CD4-positive, alpha-beta memory T cell (primary cell): ENCODE data around the gene DARS1. TPM values are rescaled to one million over a fixed set of nuclear protein-coding genes. Genes with fewer than 3 reads are reported as not detected.
A peak's percentile ranks its signal among the peaks of the same experiment; 100 is the strongest.

Source experiments
- CTCF ChIA-PET: fragments of 350-600 bp; sonication (Branson Sonifier 250); formaldehyde crosslinking; loops from one replicate; lab custom pipeline; 2021; ENCODE audit warnings: inconsistent platforms; ENCODE audit not compliant: partially characterized antibody; lab: Charles Lee
- POLR2A ChIA-PET: fragments of 350-600 bp; sonication (Branson Sonifier 250); formaldehyde crosslinking; loops from one replicate; lab custom pipeline; 2021; ENCODE audit not compliant: partially characterized antibody; lab: Charles Lee
- DNase-seq, 5 donors: peaks; one replicate each; pipeline versions ENCODE4 v3.0.0 to v3.0.0-alpha.2; 2020 to 2022; ENCODE audit warnings: mixed read lengths in 1 of 5
- H3K27ac ChIP-seq: one replicate; pipeline ENCODE4 v1.7.0; 2013; ENCODE audit warnings: low read depth, low read length
- H3K27me3 ChIP-seq: 2 replicates; pipeline ENCODE4 v1.7.0; 2013; ENCODE audit warnings: mild to moderate bottlenecking, low read length, moderate library complexity; ENCODE audit not compliant: insufficient read depth
- H3K36me3 ChIP-seq: 2 replicates; pipeline ENCODE4 v1.7.0; 2013; ENCODE audit warnings: mild to moderate bottlenecking, low read length, moderate library complexity; ENCODE audit not compliant: insufficient read depth
- H3K4me1 ChIP-seq: 2 replicates; pipeline ENCODE4 v1.7.0; 2013; ENCODE audit warnings: mild to moderate bottlenecking, low read length, moderate library complexity; ENCODE audit not compliant: insufficient read depth
- H3K4me3 ChIP-seq, 2 donors: one replicate each; pipeline ENCODE4 v1.7.0; 2013; ENCODE audit warnings: low read length in 2 of 2, mild to moderate bottlenecking in 1 of 2
- H3K9me3 ChIP-seq, 2 donors: one replicate each; pipeline ENCODE4 v1.7.0; 2013; ENCODE audit warnings: low read length in 2 of 2, control low read depth in 1 of 2; ENCODE audit not compliant: control insufficient read depth in 1 of 2
- H3K27ac Mint-ChIP-seq, 7 donors: one replicate each; pipeline ENCODE4 v1.8.0; 2020 to 2021; ENCODE audit warnings: mixed read lengths in 7 of 7, mild to moderate bottlenecking in 6 of 7, inconsistent platforms in 3 of 7, moderate library complexity in 3 of 7
- H3K27me3 Mint-ChIP-seq, 2 donors: one replicate each; pipeline ENCODE4 v1.8.0; 2020 to 2021; ENCODE audit warnings: mixed read lengths in 2 of 2
- H3K36me3 Mint-ChIP-seq, 2 donors: one replicate each; pipeline ENCODE4 v1.8.0; 2020 to 2021; ENCODE audit warnings: mixed read lengths in 2 of 2, inconsistent platforms in 1 of 2, mild to moderate bottlenecking in 1 of 2
- H3K4me1 Mint-ChIP-seq, 4 donors: one replicate each; pipeline ENCODE4 v1.8.0; 2020 to 2021; ENCODE audit warnings: mixed read lengths in 4 of 4, mild to moderate bottlenecking in 1 of 4
- H3K4me3 Mint-ChIP-seq, 8 donors: one replicate each; pipeline ENCODE4 v1.8.0; 2020 to 2021; ENCODE audit warnings: mixed read lengths in 8 of 8, mild to moderate bottlenecking in 7 of 8, moderate library complexity in 6 of 8, inconsistent platforms in 3 of 8
- H3K9me3 Mint-ChIP-seq, 8 donors: one replicate each; pipeline ENCODE4 v1.8.0; 2020 to 2021; ENCODE audit warnings: mixed read lengths in 8 of 8, mild to moderate bottlenecking in 5 of 8, inconsistent platforms in 3 of 8, moderate library complexity in 1 of 8
- intact Hi-C: fragments of 100-400 bp; cut with micrococcal nuclease; formaldehyde crosslinking; loops from one replicate; pipeline ENCODE4 v1.15.1; 2023
- polyA plus RNA-seq, 2 donors: library from polyadenylated mRNA; unstranded; fragments of 300-500 nt; fragmentation: Illumina TruSeq; gene quantifications; one replicate each; pipeline ENCODE4 v1.2.3, GENCODE V29; 2021
- total RNA-seq, 2 experiments: library from RNA; stranded (reverse); gene quantifications; one replicate each; pipeline ENCODE4 v1.2.3, GENCODE V29; 2021

DARS1 gene
- total and polyA plus RNA-seq, 4 experiments from 2014 or later, result 84.9 to 230 (median 99.7) TPM

DNA sequence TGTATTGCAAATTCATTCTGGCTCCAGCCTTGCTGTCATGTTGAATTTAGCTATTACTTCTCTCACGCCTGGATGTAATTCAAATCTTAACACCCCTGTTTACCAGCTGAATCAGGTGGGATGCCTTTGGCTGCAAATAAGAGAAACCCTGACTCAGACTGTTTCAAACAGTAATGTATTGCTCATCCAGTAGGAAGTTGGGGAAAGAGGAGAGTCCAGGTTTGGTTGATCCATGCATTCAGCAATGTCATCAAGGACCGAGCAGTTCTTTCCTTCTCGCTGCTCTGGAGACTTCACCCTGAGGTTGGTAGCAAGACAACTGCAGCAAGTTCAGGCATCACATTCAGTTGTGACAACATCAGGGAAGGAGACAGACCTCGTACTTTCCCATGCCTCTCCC is 6.4 kb upstream of the DARS1 start:
- Mint-ChIP-seq H3K4me1 (peaks cover 0 to 3% (median under 1%) of the 10 kb centered on the region in 4 donors), H3K27me3 (no peaks in the 10 kb centered on the region), H3K9me3 (peaks cover 0 to 2% (median 0%) of the 10 kb centered on the region in 8 donors), H3K27ac (no peak overlapping the region), H3K36me3 (no peaks in the 10 kb centered on the region), H3K4me3 (no peak overlapping the region)
- Histone ChIP-seq H3K27ac (no peak overlapping the region), H3K36me3 (no peaks in the 10 kb centered on the region), H3K9me3 (no peaks in the 10 kb centered on the region), H3K27me3 (no peaks in the 10 kb centered on the region), H3K4me1 (no peaks in the 10 kb centered on the region), H3K4me3 (no peak overlapping the region)
- ChIA-PET CTCF (no interaction called here), POLR2A (no interaction called here)
- DNase-seq, result no peak
- intact Hi-C loops, result no loop called here

DNA sequence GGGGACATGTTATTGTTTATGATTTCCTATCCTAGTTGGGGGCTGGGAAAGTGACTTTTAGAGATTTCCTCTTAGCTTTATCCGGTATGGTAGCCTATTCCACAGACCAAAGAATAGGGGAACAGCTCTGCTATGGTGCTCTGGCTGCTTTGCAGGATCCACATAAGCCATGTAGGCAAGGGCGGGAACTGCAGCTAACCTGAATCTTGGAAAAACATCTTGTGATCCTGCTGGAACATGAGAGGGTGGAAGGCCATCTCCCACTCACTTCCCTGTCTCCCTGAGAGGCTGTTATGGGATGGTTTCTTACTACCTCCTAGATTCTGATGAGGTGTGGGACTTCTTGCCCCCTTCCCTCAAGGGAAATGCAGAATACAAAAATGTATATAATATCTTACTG is 2.0 kb upstream of the DARS1 start:
- POLR2A ChIA-PET, result interaction anchor here (0.6 kb wide), 1 partner anchor 10 kb away, joined by 3 read pairs; no protein-coding TSS in a partner anchor
- DNase-seq, result no peak
- H3K4me1 Mint-ChIP-seq, result peaks cover 18 to 42% (median 22%) of the 10 kb centered on the region in 4 donors
- intact Hi-C loops, result no loop called here
- H3K4me3 Mint-ChIP-seq, result no peak overlapping the region
- Histone ChIP-seq H3K36me3 (no peaks in the 10 kb centered on the region), H3K4me3 (no peak overlapping the region), H3K27me3 (no peaks in the 10 kb centered on the region), H3K9me3 (no peaks in the 10 kb centered on the region), H3K4me1 (peaks cover 28% of the 10 kb centered on the region), H3K27ac (no peak overlapping the region)
- H3K9me3 Mint-ChIP-seq, result no peaks in the 10 kb centered on the region
- peak overlapping the region in 2 of 7 donors; percentile 4 to 99 for H3K27ac Mint-ChIP-seq
- H3K27me3 Mint-ChIP-seq, result no peaks in the 10 kb centered on the region
- CTCF ChIA-PET, result interaction anchor here (0.7 kb wide), 1 partner anchor 9 kb away, joined by 4 read pairs; no protein-coding TSS in a partner anchor
- peaks cover 0 to 13% of the 10 kb centered on the region in 2 donors for H3K36me3 Mint-ChIP-seq

- ChIA-PET POLR2A (interaction anchor here (0.6 to 3.5 kb wide), 16 partner anchors 11 to 340 kb away, joined by 3 to 29 read pairs (median 6); no protein-coding TSS in a partner anchor), CTCF (interaction anchor here (1.0 to 1.7 kb wide), 6 partner anchors 11 to 390 kb away, joined by 3 to 5 read pairs (median 4); no protein-coding TSS in a partner anchor)
- peak overlapping the region; percentile 96 to 100 (median 99) for H3K27ac Mint-ChIP-seq
- H3K36me3 Mint-ChIP-seq, result peaks cover 0 to 18% of the 10 kb centered on the region in 2 donors
- no peak for DNase-seq
- peaks cover 18 to 50% (median 27%) of the 10 kb centered on the region in 4 donors for H3K4me1 Mint-ChIP-seq
- Histone ChIP-seq H3K36me3 (no peaks in the 10 kb centered on the region), H3K4me3 (no peak overlapping the region), H3K4me1 (peaks cover 30% of the 10 kb centered on the region), H3K27ac (peak overlapping the region; percentile 99), H3K27me3 (no peaks in the 10 kb centered on the region), H3K9me3 (no peaks in the 10 kb centered on the region)
- H3K9me3 Mint-ChIP-seq, result no peaks in the 10 kb centered on the region
- H3K27me3 Mint-ChIP-seq, result no peaks in the 10 kb centered on the region
- peak overlapping the region; percentile 95 to 99 (median 98) for H3K4me3 Mint-ChIP-seq
- intact Hi-C loops, result no loop called here
Measured at GRCh38 chr2:135986507-135986906, 1.1 kb upstream of the DARS1 start.

GRCh38 chr2:135985826-135986393 is 484 bp upstream of the DARS1 start:
- intact Hi-C loops, result loop anchor here (1.0 to 2.0 kb wide), 6 partner anchors 25 to 393 kb away; no protein-coding TSS in a partner anchor
- peak overlapping the region; percentile 43 to 82 for H3K4me3 ChIP-seq
- H3K27me3 ChIP-seq, result no peaks in the 10 kb centered on the region
- H3K9me3 ChIP-seq, result no peaks in the 10 kb centered on the region
- Mint-ChIP-seq H3K27me3 (no peaks in the 10 kb centered on the region), H3K4me1 (peaks cover 20 to 54% (median 28%) of the 10 kb centered on the region in 4 donors), H3K36me3 (peaks cover 3 to 22% of the 10 kb centered on the region in 2 donors), H3K9me3 (no peaks in the 10 kb centered on the region), H3K27ac (peak overlapping the region; percentile 96 to 100 (median 99)), H3K4me3 (peak overlapping the region; percentile 95 to 99 (median 98))
- H3K36me3 ChIP-seq, result no peaks in the 10 kb centered on the region
- peak overlapping the region; percentile 99 for H3K27ac ChIP-seq
- DNase-seq, result peak; percentile 74 to 84 (median 78)
- CTCF ChIA-PET, result interaction anchor here (0.7 to 1.7 kb wide), 8 partner anchors 10 to 390 kb away, joined by 3 to 5 read pairs (median 3); no protein-coding TSS in a partner anchor
- H3K4me1 ChIP-seq, result peaks cover 35% of the 10 kb centered on the region
- POLR2A ChIA-PET, result interaction anchor here (0.6 to 3.5 kb wide), 32 partner anchors 12 to 396 kb away, joined by 3 to 29 read pairs (median 4); partner anchors contain the start of gene CXCR4

GRCh38 chr2:135984199-135985017 is 1.0 kb downstream of the DARS1 start:
- DNase-seq, result no peak
- POLR2A ChIA-PET, result interaction anchor here (0.7 to 3.5 kb wide), 15 partner anchors 8 to 343 kb away, joined by 3 to 29 read pairs (median 5); no protein-coding TSS in a partner anchor

GRCh38 chr2:135980434-135981079 is 4.9 kb downstream of the DARS1 start:
- Histone ChIP-seq H3K36me3 (peaks cover 21% of the 10 kb centered on the region), H3K27ac (no peak overlapping the region), H3K4me1 (peaks cover 38% of the 10 kb centered on the region), H3K4me3 (no peak overlapping the region), H3K27me3 (no peaks in the 10 kb centered on the region), H3K9me3 (no peaks in the 10 kb centered on the region)
- intact Hi-C loops, result loop anchor here (5.0 kb wide), 2 partner anchors 63 to 103 kb away; partner anchors contain the start of gene MCM6
- Mint-ChIP-seq H3K27me3 (no peaks in the 10 kb centered on the region), H3K9me3 (no peaks in the 10 kb centered on the region), H3K4me1 (peaks cover 37 to 69% (median 51%) of the 10 kb centered on the region in 4 donors), H3K4me3 (peak overlapping the region in 1 of 8 donors; percentile 48), H3K36me3 (peaks cover 38 to 52% of the 10 kb centered on the region in 2 donors), H3K27ac (peak overlapping the region in 6 of 7 donors; percentile 51 to 91 (median 77))
- POLR2A ChIA-PET, result no interaction called here
- DNase-seq, result no peak
- CTCF ChIA-PET, result interaction anchor here (1.1 kb wide), 1 partner anchor 32 kb away, joined by 3 read pairs; no protein-coding TSS in a partner anchor

More at GRCh38 chr2:135984199-135985017, 1.0 kb downstream of the DARS1 start:
- H3K4me3 Mint-ChIP-seq, result peak overlapping the region; percentile 95 to 99 (median 98)
- H3K27me3 ChIP-seq, result no peaks in the 10 kb centered on the region
- no peaks in the 10 kb centered on the region for H3K9me3 ChIP-seq
- peaks cover 8% of the 10 kb centered on the region for H3K36me3 ChIP-seq
- no peaks in the 10 kb centered on the region for H3K27me3 Mint-ChIP-seq
- peaks cover 30 to 69% (median 39%) of the 10 kb centered on the region in 4 donors for H3K4me1 Mint-ChIP-seq
- peaks cover 17 to 37% of the 10 kb centered on the region in 2 donors for H3K36me3 Mint-ChIP-seq
- peak overlapping the region; percentile 99 for H3K27ac ChIP-seq
- H3K9me3 Mint-ChIP-seq, result no peaks in the 10 kb centered on the region
- H3K27ac Mint-ChIP-seq, result peak overlapping the region; percentile 96 to 100 (median 99)
- H3K4me1 ChIP-seq, result peaks cover 41% of the 10 kb centered on the region
- intact Hi-C loops, result loop anchor here (1.0 to 5.0 kb wide), 8 partner anchors 24 to 394 kb away; partner anchors contain the start of gene MCM6
- CTCF ChIA-PET, result interaction anchor here (0.7 to 1.8 kb wide), 4 partner anchors 66 to 400 kb away, joined by 3 to 5 read pairs (median 4); no protein-coding TSS in a partner anchor
- H3K4me3 ChIP-seq, result peak overlapping the region; percentile 43 to 82
